Measurements from ENCODE around the gene CDH4.

DNA sequence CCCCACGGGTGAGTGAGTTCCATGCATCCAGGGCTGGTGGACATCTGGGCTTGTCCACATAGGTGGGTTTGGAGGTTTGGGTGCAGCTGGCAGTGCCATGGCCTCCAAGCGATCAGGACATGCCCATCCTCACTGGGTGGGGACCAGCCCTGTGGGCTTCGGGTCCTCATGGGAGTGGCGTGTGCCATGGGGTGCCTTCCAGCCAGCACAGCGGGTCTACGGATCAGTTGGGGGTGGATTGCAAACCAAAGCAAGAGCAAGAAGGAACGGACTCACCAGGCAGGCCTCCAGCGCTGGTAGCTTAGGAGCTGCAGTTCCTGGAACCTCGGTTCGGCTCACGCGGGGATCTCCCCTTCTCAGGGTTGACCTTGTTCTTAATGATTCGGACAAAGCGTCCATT, 449.3 kb downstream of the CDH4 start:
- no peak for TF ChIP-seq POLR2A (IDR thresholded peaks at IDR 0.05)
- TF ChIP-seq, protein P1, sequence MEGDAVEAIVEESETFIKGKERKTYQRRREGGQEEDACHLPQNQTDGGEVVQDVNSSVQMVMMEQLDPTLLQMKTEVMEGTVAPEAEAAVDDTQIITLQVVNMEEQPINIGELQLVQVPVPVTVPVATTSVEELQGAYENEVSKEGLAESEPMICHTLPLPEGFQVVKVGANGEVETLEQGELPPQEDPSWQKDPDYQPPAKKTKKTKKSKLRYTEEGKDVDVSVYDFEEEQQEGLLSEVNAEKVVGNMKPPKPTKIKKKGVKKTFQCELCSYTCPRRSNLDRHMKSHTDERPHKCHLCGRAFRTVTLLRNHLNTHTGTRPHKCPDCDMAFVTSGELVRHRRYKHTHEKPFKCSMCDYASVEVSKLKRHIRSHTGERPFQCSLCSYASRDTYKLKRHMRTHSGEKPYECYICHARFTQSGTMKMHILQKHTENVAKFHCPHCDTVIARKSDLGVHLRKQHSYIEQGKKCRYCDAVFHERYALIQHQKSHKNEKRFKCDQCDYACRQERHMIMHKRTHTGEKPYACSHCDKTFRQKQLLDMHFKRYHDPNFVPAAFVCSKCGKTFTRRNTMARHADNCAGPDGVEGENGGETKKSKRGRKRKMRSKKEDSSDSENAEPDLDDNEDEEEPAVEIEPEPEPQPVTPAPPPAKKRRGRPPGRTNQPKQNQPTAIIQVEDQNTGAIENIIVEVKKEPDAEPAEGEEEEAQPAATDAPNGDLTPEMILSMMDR (IDR thresholded peaks at IDR 0.05) = no peak

Measured in sigmoid colon (tissue), 3 donors.